Glutamatergic neuron (in vitro differentiated cells): ENCODE results near the gene DENND10. TPM values are rescaled to one million over a fixed set of nuclear protein-coding genes. Genes with fewer than 3 reads are reported as not detected.

ENCODE experiments used
- DNase-seq: peaks from one replicate; pipeline ENCODE4 v3.0.0; 2022
- H3K27ac Mint-ChIP-seq: one replicate; pipeline ENCODE4 v1.8.0; 2020; ENCODE audit warnings: mild to moderate bottlenecking, mixed read lengths, inconsistent platforms; ENCODE audit not compliant: unreplicated experiment
- H3K27me3 Mint-ChIP-seq: one replicate; pipeline ENCODE4 v1.8.0; 2020; ENCODE audit warnings: mild to moderate bottlenecking, moderate library complexity, mixed read lengths, inconsistent platforms; ENCODE audit not compliant: unreplicated experiment
- H3K36me3 Mint-ChIP-seq: one replicate; pipeline ENCODE4 v1.8.0; 2020; ENCODE audit warnings: mild to moderate bottlenecking, mixed read lengths, inconsistent platforms; ENCODE audit not compliant: unreplicated experiment
- H3K4me1 Mint-ChIP-seq: one replicate; pipeline ENCODE4 v1.8.0; 2020; ENCODE audit warnings: mild to moderate bottlenecking, low read depth, mixed read lengths, inconsistent platforms; ENCODE audit not compliant: unreplicated experiment
- H3K4me3 Mint-ChIP-seq: one replicate; pipeline ENCODE4 v1.8.0; 2020; ENCODE audit warnings: mild to moderate bottlenecking, mixed read lengths, inconsistent platforms; ENCODE audit not compliant: unreplicated experiment
- H3K9me3 Mint-ChIP-seq: one replicate; pipeline ENCODE4 v1.8.0; 2020; ENCODE audit warnings: mild to moderate bottlenecking, moderate library complexity, mixed read lengths, inconsistent platforms; ENCODE audit not compliant: unreplicated experiment
- total RNA-seq: library from RNA; stranded (reverse); fragmentation: NEBNext Ultra II Directional; extraction: Animal tissue kit (Norgen Biotek cat#: 25700); gene quantifications from one replicate; pipeline ENCODE4 v1.2.1, GENCODE V29; 2021; ENCODE audit not compliant: unreplicated experiment
- TF ChIP-seq, protein P1 (sequence below): fragments of 200-600 bp; sonication (generic); IDR thresholded peaks from one replicate; pipeline ENCODE4 v1.5.0; 2021; ENCODE audit not compliant: partially characterized antibody, unreplicated experiment

Gene DENND10
- total RNA-seq, 1 donor from 2014 or later, result 39.9 TPM

DNA sequence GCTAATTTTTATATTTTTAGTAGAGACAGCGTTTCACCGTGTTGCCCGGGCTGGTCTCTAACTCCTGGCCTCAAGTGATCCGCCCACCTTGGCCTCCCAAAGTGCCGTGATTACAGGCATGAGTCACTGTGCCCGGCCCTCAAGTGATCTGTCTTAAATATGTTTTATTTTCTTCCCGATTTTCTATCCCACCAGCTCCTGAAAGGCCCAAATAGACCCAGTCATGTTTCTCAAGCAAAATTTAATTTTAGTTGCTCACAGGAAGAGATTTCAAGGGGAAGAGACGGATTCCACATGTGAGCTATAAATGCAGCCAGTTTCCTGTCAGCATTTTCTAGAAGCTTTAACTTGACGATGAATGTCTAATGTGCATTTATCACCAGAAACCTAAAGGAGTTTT lies 12.0 kb downstream of the DENND10 start:
- H3K36me3 Mint-ChIP-seq, result no peaks in the 10 kb centered on the region

DNA sequence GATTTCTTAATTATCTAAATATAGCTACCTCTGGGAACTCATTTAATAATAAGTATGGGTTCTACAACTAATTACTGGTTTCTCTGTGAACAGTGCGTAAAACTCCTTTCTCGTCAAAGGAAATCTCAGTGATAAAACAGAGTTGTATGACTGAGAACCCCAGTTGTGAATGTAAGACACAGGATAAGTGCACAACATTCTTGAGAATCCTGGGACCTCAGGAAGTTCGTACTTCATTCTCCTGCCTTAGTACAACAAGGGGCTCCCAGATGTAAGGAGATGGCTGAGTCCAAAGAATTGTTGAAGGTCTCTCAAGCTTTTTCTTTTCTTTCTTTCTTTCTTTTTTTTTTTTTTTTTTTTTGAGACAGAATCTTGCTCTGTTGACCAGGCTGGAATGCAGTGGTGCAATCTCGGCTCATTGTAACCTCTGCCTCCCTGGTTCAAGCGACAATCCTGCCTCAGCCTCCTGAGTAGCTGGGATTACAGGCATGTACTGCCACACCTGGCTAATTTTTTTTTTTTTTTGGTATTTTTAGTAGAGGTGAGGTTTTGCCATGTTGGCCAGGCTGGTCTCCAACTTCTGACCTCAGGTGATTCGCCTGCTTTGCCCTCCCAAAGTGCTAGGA lies 12.5 kb downstream of the DENND10 start:
- H3K27ac Mint-ChIP-seq, result no peak overlapping the region
- H3K27me3 Mint-ChIP-seq, result no peaks in the 10 kb centered on the region
- no peak overlapping the region for H3K4me3 Mint-ChIP-seq
- DNase-seq, result no peak
- TF ChIP-seq, protein P1, sequence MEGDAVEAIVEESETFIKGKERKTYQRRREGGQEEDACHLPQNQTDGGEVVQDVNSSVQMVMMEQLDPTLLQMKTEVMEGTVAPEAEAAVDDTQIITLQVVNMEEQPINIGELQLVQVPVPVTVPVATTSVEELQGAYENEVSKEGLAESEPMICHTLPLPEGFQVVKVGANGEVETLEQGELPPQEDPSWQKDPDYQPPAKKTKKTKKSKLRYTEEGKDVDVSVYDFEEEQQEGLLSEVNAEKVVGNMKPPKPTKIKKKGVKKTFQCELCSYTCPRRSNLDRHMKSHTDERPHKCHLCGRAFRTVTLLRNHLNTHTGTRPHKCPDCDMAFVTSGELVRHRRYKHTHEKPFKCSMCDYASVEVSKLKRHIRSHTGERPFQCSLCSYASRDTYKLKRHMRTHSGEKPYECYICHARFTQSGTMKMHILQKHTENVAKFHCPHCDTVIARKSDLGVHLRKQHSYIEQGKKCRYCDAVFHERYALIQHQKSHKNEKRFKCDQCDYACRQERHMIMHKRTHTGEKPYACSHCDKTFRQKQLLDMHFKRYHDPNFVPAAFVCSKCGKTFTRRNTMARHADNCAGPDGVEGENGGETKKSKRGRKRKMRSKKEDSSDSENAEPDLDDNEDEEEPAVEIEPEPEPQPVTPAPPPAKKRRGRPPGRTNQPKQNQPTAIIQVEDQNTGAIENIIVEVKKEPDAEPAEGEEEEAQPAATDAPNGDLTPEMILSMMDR, result no peak
- no peaks in the 10 kb centered on the region for H3K4me1 Mint-ChIP-seq
- H3K9me3 Mint-ChIP-seq, result no peaks in the 10 kb centered on the region
- no peaks in the 10 kb centered on the region for H3K36me3 Mint-ChIP-seq

More for the DNA sequence above, 12.0 kb downstream of the DENND10 start:
- no peak for DNase-seq
- H3K27ac Mint-ChIP-seq, result no peak overlapping the region
- no peak overlapping the region for H3K4me3 Mint-ChIP-seq
- TF ChIP-seq, protein P1, result no peak
- no peaks in the 10 kb centered on the region for H3K9me3 Mint-ChIP-seq
- H3K27me3 Mint-ChIP-seq, result no peaks in the 10 kb centered on the region
- no peaks in the 10 kb centered on the region for H3K4me1 Mint-ChIP-seq

DNA sequence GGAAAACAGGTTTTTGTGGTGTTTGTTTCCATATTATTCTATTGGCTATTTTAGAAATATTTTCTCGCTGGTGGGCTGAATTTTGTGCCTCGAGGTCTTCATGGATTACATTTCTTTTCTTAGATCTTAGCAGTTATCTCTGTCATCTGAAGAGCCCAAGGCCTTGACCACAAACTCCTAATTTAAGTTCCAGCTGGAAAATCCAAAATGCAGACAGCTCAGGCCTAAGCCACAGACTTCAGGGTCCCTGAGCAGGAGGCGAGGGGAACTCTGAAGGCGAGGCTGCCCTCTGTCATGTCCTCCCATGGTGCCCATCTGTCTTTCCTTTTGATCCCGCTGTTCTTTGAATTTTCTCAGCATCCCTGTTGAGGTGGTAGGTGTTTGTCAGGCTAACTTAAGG lies 14.3 kb downstream of the DENND10 start:
- H3K36me3 Mint-ChIP-seq, result no peaks in the 10 kb centered on the region
- TF ChIP-seq, protein P1, result no peak
- H3K27me3 Mint-ChIP-seq, result no peaks in the 10 kb centered on the region
- H3K9me3 Mint-ChIP-seq, result no peaks in the 10 kb centered on the region
- no peak overlapping the region for H3K4me3 Mint-ChIP-seq
- no peak for DNase-seq
- H3K27ac Mint-ChIP-seq, result peak overlapping the region; percentile 35
- no peaks in the 10 kb centered on the region for H3K4me1 Mint-ChIP-seq

DNA sequence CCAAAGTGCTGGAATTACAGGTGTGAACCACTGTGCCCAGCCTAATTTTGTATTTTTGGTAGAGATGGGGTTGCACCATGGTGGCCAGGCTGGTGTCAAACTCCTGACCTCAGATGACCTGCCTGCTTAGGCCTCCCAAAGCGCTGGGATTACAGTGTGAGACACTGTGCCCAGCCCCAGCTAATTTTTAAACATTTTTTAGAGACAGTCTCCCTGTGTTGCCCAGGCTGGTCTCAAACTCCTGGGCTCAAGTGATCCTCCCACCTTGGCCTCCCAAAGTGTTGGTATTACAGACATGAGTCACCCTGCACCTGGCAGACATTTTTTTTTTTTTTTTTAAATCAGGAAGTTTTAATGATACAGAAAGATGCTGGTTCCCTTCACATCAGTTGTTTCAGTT lies 15.5 kb downstream of the DENND10 start:
- no peaks in the 10 kb centered on the region for H3K9me3 Mint-ChIP-seq
- TF ChIP-seq, protein P1, result no peak
- no peaks in the 10 kb centered on the region for H3K4me1 Mint-ChIP-seq
- H3K36me3 Mint-ChIP-seq, result no peaks in the 10 kb centered on the region
- H3K27ac Mint-ChIP-seq, result no peak overlapping the region
- DNase-seq, result no peak
- H3K27me3 Mint-ChIP-seq, result no peaks in the 10 kb centered on the region
- H3K4me3 Mint-ChIP-seq, result no peak overlapping the region

DNA sequence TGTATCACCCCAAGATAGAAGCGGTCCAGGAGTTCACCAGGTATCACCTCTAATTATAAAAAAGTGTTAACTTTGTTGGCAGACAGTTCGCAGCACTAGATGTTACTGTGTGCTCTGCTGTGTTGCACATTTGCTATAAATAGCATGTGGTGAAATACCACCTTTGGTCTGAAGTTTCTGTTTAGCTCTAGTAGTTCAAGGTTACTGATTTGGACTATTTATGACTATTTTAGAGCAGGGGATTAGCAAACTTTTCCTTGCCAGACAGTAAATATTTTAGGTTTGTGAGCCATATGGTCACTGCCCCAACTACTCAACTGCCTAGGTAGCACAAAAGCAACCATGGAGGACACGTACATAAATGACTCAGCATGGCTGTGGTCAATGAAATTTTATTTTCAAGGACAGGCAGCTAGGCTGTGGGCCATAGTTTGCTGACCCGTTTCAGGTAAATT lies 16.5 kb downstream of the DENND10 start:
- Mint-ChIP-seq H3K4me3 (no peak overlapping the region), H3K27me3 (no peaks in the 10 kb centered on the region), H3K4me1 (no peaks in the 10 kb centered on the region), H3K36me3 (no peaks in the 10 kb centered on the region), H3K27ac (no peak overlapping the region), H3K9me3 (no peaks in the 10 kb centered on the region)
- TF ChIP-seq, protein P1, result no peak
- DNase-seq, result no peak
